HG03139 (cell line): Measurements from ENCODE around the gene ADGRG7.
"Not testable (repeated sequence)": the region's sequence is repeated elsewhere in the genome, so short reads cannot be mapped to it uniquely, and the experiment has no call there.

Experiments used
- ATAC-seq: cut with Tn5 transposase; IDR thresholded peaks from one replicate; pipeline ENCODE4 v1.9.1; 2021; ENCODE audit not compliant: unreplicated experiment

ADGRG7 gene, protein sequence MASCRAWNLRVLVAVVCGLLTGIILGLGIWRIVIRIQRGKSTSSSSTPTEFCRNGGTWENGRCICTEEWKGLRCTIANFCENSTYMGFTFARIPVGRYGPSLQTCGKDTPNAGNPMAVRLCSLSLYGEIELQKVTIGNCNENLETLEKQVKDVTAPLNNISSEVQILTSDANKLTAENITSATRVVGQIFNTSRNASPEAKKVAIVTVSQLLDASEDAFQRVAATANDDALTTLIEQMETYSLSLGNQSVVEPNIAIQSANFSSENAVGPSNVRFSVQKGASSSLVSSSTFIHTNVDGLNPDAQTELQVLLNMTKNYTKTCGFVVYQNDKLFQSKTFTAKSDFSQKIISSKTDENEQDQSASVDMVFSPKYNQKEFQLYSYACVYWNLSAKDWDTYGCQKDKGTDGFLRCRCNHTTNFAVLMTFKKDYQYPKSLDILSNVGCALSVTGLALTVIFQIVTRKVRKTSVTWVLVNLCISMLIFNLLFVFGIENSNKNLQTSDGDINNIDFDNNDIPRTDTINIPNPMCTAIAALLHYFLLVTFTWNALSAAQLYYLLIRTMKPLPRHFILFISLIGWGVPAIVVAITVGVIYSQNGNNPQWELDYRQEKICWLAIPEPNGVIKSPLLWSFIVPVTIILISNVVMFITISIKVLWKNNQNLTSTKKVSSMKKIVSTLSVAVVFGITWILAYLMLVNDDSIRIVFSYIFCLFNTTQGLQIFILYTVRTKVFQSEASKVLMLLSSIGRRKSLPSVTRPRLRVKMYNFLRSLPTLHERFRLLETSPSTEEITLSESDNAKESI

DNA sequence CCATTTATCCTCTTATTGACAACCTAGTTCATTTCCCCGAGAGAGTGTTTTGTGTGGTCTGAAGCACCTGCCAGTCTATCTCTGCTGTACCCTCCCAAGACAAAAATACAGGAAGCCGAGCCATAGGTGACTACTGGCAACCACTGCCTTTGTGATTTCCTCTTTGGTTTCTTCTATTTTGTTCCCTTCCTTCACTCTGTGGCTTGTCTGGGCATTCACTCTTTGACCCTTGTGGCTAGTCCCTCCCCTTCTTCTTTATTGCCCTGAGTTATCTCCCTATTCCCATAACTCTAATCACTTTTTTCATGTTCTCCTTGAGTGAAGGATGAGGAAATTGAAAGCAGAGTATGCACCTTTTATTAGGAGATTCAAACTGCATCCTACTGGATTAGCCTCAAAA lies at the start of gene ADGRG7:
Gene ADGRG7 (plus strand): TSS at position 297 of the 400 bp plus-strand sequence. CDS start 256 bp downstream, outside the sequence.
- no peak for ATAC-seq

- ATAC-seq = no peak
Observed at GRCh38 chr3:100560426-100560825, 49.0 kb upstream of the ADGRG7 start.

- ATAC-seq = no peak
Observed at GRCh38 chr3:100561459-100562158, 47.8 kb upstream of the ADGRG7 start.

DNA sequence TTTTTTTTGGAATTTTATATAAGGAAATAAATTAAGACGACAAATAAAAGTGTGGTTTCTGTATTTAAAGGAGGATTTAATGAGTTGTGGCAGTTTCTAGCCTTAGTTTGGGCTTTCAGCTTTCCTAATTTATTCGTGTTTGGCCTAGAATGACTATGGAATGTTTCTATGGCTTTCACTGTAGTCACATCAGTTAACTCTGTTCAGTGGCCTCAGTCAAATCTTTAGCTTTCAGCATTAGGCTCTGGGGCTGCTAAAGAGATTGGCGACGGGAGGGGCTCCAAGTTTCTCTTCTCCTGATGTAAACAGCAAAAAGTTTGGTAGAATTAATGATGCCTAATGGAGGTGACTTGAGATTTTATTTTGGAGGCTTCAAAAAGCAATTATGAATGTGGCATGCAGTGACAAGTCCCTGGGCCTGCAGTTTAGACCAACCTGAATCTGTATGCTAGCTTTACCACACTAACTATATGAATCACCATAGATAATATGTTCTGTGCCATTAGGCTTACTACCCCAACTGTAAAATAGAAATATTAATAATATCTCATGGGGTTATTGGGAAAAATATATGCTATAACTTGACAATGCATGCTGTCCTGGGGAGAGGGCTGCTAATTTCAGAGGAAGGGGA lies 47.1 kb upstream of the ADGRG7 start:
- no peak for ATAC-seq

- ATAC-seq = no peak
Observed at GRCh38 chr3:100563228-100563627, 46.2 kb upstream of the ADGRG7 start.

DNA sequence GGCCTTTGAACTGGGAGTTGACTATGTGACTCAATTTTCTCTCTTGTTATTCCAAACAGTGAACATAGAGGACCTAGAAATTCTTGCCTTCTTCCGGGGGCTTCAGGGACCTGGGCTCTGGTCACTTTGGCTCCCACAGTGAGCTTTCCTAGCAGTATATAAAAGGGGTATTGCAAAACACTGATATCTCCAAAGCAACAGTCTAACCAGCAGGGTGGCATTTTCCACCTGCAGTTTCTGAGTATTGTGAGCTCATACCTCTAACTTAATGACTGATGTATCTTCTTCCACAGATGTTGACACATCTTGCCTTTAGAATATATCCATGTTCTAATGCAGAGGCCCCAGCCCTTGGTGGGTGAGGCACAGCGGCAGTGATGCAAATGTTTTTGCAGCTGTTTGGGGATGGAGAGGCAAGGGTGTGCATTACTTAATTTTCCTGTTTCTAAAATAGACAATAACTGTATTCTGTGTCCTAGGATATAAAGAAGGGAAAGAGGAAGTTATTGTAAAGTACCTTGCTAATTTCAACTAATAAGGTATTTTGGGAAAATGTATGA lies 45.7 kb upstream of the ADGRG7 start:
- ATAC-seq = no peak

DNA sequence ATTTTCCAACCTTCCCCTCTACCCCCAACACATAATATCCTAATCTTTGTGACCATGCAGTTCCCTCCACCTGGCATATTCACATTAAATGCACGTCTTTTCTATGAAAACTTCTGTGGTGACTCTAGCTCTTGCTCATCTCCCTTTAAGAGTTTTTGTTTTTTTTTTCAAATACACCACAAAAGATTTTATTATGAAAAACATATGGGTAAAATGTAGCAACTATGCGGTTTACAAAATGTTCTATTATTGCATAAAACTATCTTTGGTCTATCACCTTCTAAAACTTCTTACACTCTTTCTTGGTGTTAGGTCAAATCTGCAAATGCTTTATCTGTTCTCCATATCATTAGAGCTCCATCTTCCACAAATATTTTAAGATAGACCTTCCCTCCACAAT lies 38.6 kb upstream of the ADGRG7 start:
- no peak for ATAC-seq

DNA sequence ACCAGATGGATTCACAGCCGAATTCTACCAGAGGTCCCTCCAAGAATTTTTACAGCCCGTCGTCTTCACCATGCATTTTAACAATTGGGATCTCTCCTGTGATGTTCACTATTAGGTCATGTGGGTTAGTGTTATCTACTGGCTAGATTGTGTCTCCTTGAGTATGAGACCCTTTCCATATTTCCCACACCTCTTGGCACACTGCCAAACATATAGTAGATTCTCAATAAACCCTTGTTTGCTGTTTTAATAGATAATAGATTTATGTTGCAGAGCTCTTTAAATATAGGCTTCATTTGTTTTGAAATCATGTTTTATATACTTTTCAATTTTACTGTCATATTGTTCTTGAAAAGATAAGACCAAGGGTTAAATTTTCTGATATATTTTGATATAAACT lies 34.9 kb upstream of the ADGRG7 start:
- no peak for ATAC-seq

GRCh38 chr3:100575704-100576103 lies 33.7 kb upstream of the ADGRG7 start:
- ATAC-seq = no peak

DNA sequence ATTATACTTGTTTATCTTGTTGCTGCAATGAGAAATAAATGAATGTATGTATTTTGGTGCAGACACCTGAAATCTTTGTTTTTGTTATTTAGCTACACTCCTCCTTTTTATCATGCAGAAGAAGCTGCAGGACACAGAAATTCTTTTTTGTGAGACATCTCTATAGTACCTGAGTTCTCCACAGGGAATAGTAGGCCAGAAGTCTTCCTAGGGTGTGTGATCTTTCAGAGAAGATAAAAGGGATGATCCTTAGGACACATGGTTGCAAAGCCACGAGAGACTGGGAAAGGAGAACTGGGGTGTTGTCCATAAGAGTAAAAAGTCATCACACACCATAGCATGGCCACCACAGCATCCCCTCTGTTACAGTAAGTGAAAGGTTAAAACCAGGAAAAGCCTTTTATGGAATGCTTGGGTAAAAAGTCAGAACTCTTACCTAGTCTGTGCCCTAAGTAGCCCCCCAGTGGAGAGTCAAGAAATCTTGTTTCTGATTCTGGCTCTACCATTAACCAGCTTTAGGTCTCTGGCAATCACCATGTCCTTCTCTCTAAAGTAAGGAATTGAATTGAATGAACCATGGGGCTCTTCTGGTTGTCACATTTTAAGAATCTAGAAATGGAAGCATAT lies 31.9 kb upstream of the ADGRG7 start:
- ATAC-seq = no peak

DNA sequence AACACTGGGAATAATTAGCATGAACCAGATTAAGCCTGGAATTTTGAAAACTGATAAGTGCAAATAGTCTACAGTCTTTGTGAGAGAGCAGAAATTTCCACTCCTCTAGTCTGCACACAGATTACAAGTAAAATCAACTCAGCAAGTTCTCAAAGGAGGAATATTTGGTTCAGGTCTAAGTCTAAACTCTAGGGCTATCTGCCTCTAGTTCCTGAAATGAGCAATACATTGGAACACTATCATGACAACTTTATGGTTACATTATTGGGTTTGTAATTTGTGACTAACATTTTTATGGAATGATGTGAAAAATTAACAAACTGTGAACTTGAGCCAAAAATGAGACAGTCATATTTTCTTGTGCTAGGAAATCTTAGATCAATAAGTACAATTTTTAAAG lies 30.8 kb upstream of the ADGRG7 start:
- ATAC-seq = no peak

DNA sequence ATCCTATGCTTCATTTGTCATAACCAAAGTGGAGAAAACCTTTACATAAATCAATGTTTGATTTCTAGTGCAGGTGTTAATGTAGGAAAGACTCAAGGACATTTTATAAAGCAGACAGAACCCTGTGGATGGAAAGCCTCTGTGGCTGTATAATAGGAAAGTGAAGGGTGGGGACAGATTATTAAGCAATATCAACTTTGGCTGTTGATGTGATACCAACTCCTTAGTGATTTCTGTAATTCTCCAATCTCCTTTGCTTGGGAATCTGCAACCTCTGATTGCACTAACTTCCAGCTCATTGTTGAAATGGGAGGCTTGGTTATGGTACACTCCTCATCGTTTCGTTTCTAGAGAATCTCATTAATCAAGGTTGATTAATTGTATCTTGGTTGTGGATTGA lies 29.3 kb upstream of the ADGRG7 start:
- ATAC-seq = no peak

DNA sequence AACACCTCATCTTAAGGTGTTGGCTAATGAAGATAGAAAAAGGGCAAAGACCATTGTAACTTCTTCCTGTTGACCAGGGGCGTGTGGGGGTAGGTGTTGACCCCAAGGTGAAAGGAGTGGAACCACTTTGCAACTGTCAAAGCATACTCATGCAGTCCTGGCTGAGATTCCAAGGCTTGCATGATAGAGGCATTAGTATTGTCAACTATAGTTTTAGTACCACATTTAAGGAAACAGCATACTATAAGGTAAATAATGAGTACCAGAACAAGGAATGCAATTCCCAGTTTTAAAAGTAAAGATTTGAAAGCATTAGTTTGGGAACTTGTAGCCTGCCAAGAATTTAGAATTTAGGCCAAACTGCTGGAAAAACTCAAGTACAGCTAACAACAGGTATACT lies 27.8 kb upstream of the ADGRG7 start:
- no peak for ATAC-seq

- ATAC-seq = not testable (repeated sequence)
Observed at GRCh38 chr3:100582157-100582556, 27.2 kb upstream of the ADGRG7 start.

DNA sequence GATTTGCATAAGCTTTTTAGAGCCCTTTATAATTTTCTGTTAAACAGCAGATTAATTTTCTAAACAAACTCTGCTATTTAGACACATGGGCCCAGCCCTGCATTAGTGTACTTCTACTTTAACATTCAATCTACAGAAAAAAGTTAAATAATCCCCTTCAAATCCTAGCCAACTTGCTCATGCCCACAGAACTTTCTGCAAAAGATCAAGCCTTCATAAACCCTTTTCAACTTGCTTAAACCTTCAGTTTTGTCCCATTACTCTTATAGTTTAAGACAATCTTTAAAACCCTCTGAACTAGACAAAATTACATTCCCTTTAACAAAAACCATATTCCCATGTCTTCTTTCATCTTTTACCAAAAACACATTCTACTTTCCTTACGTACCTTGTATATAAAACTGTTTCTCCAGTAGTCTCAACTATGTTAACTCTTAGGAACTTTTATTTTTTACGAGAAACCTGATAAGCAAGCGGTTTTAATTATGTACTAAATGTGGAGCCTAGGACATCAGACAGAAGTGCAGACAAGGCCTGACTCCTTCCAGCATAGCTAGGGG lies 25.2 kb upstream of the ADGRG7 start:
- ATAC-seq = no peak

- no peak for ATAC-seq
Observed at GRCh38 chr3:100586832-100587231, 22.6 kb upstream of the ADGRG7 start.

DNA sequence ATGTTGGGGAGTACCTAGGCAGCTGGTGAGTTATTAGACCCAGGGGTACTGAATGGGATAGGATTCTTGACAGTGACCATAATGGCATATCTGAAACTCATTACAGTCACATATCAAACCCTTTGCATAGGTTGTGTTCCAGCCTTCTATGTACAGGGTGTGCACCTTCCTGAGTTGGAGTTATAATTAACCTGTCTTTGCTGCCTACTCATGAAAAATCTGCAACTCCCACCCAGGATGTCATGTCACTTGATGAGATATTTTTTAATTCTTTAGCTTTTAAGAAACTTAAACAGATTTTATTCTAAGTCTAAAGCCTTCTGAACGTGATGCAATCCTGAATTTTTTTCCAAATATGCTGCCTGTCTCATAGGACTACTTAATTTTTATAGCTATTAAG lies 21.1 kb upstream of the ADGRG7 start:
- no peak for ATAC-seq

- no peak for ATAC-seq
Observed at GRCh38 chr3:100590114-100590839, 19.1 kb upstream of the ADGRG7 start.

DNA sequence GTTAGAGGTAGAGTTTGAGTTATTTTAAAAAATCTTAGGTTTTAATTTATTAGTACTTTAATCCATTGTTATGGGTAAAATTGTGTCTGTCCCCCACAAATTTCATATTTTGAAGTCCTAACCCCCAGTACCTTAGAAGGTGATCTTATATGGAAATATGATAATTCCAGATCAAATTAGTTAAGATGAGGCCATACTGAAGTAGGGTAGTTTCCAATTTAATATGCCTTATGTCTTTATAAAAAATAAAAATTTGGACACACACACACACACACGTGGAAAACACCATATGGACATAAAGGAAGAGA lies 18.6 kb upstream of the ADGRG7 start:
- no peak for ATAC-seq

DNA sequence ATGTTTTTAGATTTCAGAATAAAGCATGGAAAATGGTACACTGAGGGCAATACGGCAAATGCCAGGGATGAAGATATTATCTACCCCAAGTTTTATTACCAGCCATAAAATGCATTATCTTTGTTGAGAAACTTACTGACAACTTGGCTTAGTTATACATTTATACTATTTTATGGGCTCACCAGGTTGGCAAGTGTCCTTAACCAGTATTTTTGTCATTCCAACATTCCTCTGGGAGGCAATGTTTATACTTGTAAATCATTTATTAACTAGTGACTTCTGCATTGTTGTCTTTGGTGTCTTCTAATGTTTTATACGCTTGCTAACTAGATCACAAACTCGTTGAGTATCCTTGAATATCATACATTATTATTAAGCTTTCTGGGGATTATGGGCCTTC lies 18.0 kb upstream of the ADGRG7 start:
- ATAC-seq = no peak
